ENCODE results near the gene BDH1. TPM values are rescaled to one million over a fixed set of nuclear protein-coding genes. Genes with fewer than 3 reads are reported as not detected.
A peak's percentile ranks its signal among the peaks of the same experiment; 100 is the strongest.

Gene BDH1
- total RNA-seq, 1 donor from 2014 or later = 2.5 TPM

- no peak for DNase-seq (ENCODE audit: low read depth, low spot score)
These were observed 48.7 kb downstream of the BDH1 start for GRCh38 chr3:197507081-197507480.

- DNase-seq (ENCODE audit: low read depth, low spot score) = no peak
These were observed 49.8 kb downstream of the BDH1 start for GRCh38 chr3:197505796-197506548.

- no peak for DNase-seq (ENCODE audit: low read depth, low spot score)
These were observed 51.1 kb downstream of the BDH1 start for GRCh38 chr3:197504641-197505121.

GRCh38 chr3:197504229-197504628 is 51.5 kb downstream of the BDH1 start:
- no peak for DNase-seq (ENCODE audit: low read depth, low spot score)

GRCh38 chr3:197503652-197504051 is 52.1 kb downstream of the BDH1 start:
- no peak for DNase-seq (ENCODE audit: low read depth, low spot score)

- DNase-seq (ENCODE audit: low read depth, low spot score) = peak; percentile 57
These were observed 53.7 kb downstream of the BDH1 start for GRCh38 chr3:197501879-197502620.

- no peak for DNase-seq (ENCODE audit: low read depth, low spot score)
These were observed 54.3 kb downstream of the BDH1 start for GRCh38 chr3:197501496-197501878.

GRCh38 chr3:197500812-197501211 is 55.0 kb downstream of the BDH1 start:
- DNase-seq (ENCODE audit: low read depth, low spot score) = no peak

GRCh38 chr3:197499427-197499826 is 56.3 kb downstream of the BDH1 start:
- DNase-seq (ENCODE audit: low read depth, low spot score) = no peak

GRCh38 chr3:197498499-197499241 is 57.1 kb downstream of the BDH1 start:
- no peak for DNase-seq (ENCODE audit: low read depth, low spot score)

- no peak for DNase-seq (ENCODE audit: low read depth, low spot score)
These were observed 59.0 kb downstream of the BDH1 start for GRCh38 chr3:197496746-197497125.

- DNase-seq (ENCODE audit: low read depth, low spot score) = no peak
These were observed 59.6 kb downstream of the BDH1 start for GRCh38 chr3:197495999-197496745.

GRCh38 chr3:197495499-197495898 is 60.3 kb downstream of the BDH1 start:
- no peak for DNase-seq (ENCODE audit: low read depth, low spot score)

GRCh38 chr3:197495059-197495455 is 60.7 kb downstream of the BDH1 start:
- no peak for DNase-seq (ENCODE audit: low read depth, low spot score)

GRCh38 chr3:197494366-197495058 is 61.3 kb downstream of the BDH1 start:
- DNase-seq (ENCODE audit: low read depth, low spot score) = no peak

GRCh38 chr3:197493049-197493448 is 62.7 kb downstream of the BDH1 start:
- DNase-seq (ENCODE audit: low read depth, low spot score) = no peak

- DNase-seq (ENCODE audit: low read depth, low spot score) = no peak
These were observed 63.7 kb downstream of the BDH1 start for GRCh38 chr3:197491923-197492664.

- no peak for DNase-seq (ENCODE audit: low read depth, low spot score)
These were observed 64.3 kb downstream of the BDH1 start for GRCh38 chr3:197491478-197491877.

- peak; percentile 49 for DNase-seq (ENCODE audit: low read depth, low spot score)
These were observed 65.4 kb downstream of the BDH1 start for GRCh38 chr3:197490098-197491058.
